ENCODE data around the gene LRCH2.

GRCh38 chrX:115093191-115093590, 140.7 kb downstream of the LRCH2 start:
- no peak for TF ChIP-seq POLR2A (IDR thresholded peaks at IDR 0.05)
- TF ChIP-seq, protein P1, sequence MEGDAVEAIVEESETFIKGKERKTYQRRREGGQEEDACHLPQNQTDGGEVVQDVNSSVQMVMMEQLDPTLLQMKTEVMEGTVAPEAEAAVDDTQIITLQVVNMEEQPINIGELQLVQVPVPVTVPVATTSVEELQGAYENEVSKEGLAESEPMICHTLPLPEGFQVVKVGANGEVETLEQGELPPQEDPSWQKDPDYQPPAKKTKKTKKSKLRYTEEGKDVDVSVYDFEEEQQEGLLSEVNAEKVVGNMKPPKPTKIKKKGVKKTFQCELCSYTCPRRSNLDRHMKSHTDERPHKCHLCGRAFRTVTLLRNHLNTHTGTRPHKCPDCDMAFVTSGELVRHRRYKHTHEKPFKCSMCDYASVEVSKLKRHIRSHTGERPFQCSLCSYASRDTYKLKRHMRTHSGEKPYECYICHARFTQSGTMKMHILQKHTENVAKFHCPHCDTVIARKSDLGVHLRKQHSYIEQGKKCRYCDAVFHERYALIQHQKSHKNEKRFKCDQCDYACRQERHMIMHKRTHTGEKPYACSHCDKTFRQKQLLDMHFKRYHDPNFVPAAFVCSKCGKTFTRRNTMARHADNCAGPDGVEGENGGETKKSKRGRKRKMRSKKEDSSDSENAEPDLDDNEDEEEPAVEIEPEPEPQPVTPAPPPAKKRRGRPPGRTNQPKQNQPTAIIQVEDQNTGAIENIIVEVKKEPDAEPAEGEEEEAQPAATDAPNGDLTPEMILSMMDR (IDR thresholded peaks at IDR 0.05) = no peak

Data from esophagus squamous epithelium (tissue), 4 donors.